Hepatocyte (in vitro differentiated cells): ENCODE results near the gene CLDN6. TPM values are rescaled to one million over a fixed set of nuclear protein-coding genes. Genes with fewer than 3 reads are reported as not detected.

Experiments used
- DNase-seq: peaks from one replicate; pipeline ENCODE4 v3.0.0-alpha.2; 2016; ENCODE audit warnings: low spot score
- H2AFZ ChIP-seq: fragments of 200-600 bp; sonication (generic); 2 replicates; pipeline ENCODE4 v1.6.0; 2016; ENCODE audit warnings: antibody characterized with exemption, mild to moderate bottlenecking
- H3K27ac ChIP-seq: fragments of 200-600 bp; sonication (generic); 2 replicates; pipeline ENCODE4 v1.5.1; 2016; ENCODE audit warnings: mild to moderate bottlenecking
- H3K27me3 ChIP-seq: fragments of 200-600 bp; sonication (generic); 2 replicates; pipeline ENCODE4 v1.6.1; 2016
- H3K36me3 ChIP-seq: fragments of 200-600 bp; sonication (generic); replicated peaks from 2 replicates; pipeline ENCODE4 v1.5.1; 2016; ENCODE audit warnings: low read depth; ENCODE audit not compliant: insufficient read depth
- H3K4me1 ChIP-seq: fragments of 200-600 bp; sonication (generic); 2 replicates; pipeline ENCODE4 v1.5.1; 2016; ENCODE audit warnings: mild to moderate bottlenecking, moderate library complexity; ENCODE audit not compliant: insufficient read depth
- H3K4me2 ChIP-seq: fragments of 200-600 bp; sonication (generic); 2 replicates; pipeline ENCODE4 v1.6.0; 2016
- H3K4me3 ChIP-seq: fragments of 200-600 bp; sonication (generic); 2 replicates; pipeline ENCODE4 v1.5.1; 2016; ENCODE audit warnings: mild to moderate bottlenecking
- H3K79me2 ChIP-seq: fragments of 200-600 bp; sonication (generic); 2 replicates; pipeline ENCODE4 v1.6.0; 2017; ENCODE audit warnings: mild to moderate bottlenecking
- H3K9me2 ChIP-seq: fragments of 200-600 bp; sonication (generic); replicated peaks from 2 replicates; pipeline ENCODE4 v1.6.0; 2017; ENCODE audit warnings: mild to moderate bottlenecking; ENCODE audit not compliant: insufficient read depth
- H3K9me3 ChIP-seq: fragments of 200-600 bp; sonication (generic); 2 replicates; pipeline ENCODE4 v1.5.1; 2016; ENCODE audit warnings: low read depth, mild to moderate bottlenecking
- H4K20me1 ChIP-seq: fragments of 200-600 bp; sonication (generic); 2 replicates; pipeline ENCODE4 v1.6.0; 2016; ENCODE audit warnings: mild to moderate bottlenecking; ENCODE audit not compliant: insufficient read depth, poor library complexity, severe bottlenecking
- CTCF ChIP-seq: fragments of 200-600 bp; sonication (generic); IDR thresholded peaks from 2 replicates; pipeline ENCODE4 v1.5.1; 2016; ENCODE audit warnings: antibody characterized with exemption, mild to moderate bottlenecking; ENCODE audit not compliant: poor library complexity
- EZH2 ChIP-seq: fragments of 200-600 bp; sonication (generic); IDR thresholded peaks from 2 replicates; pipeline ENCODE4 v1.6.1; 2016; ENCODE audit warnings: antibody characterized with exemption, mild to moderate bottlenecking, borderline replicate concordance
- EZH2phosphoT487 ChIP-seq: fragments of 200-600 bp; sonication (generic); IDR thresholded peaks from one replicate; pipeline ENCODE4 v1.6.1; 2018; ENCODE audit warnings: antibody characterized with exemption, mild to moderate bottlenecking, low read depth, moderate library complexity; ENCODE audit not compliant: unreplicated experiment, severe bottlenecking
- WGBS: methylation state at CpG from one replicate; pipeline ENCODE4 v1.1.6; 2016; ENCODE audit warnings: low lambda C conversion rate; ENCODE audit errors: missing lambda C conversion rate; 5-methylcytosine and 5-hydroxymethylcytosine counted together
- polyA plus RNA-seq: library from polyadenylated mRNA; unstranded; fragments of >200 nt; fragmentation: Nextera tagmentation; extraction: Ambion mirVana; gene quantifications from 2 replicates; pipeline ENCODE4 v1.2.1, GENCODE V29; 2016
- total RNA-seq: library from RNA; depleted of rRNA; stranded (reverse); fragments of >200 nt; gene quantifications from 2 replicates; pipeline ENCODE4 v1.2.3, GENCODE V29; 2014

CLDN6 gene
- total and polyA plus RNA-seq, 2 experiments from 2014 or later: 258 to 568 TPM

DNA sequence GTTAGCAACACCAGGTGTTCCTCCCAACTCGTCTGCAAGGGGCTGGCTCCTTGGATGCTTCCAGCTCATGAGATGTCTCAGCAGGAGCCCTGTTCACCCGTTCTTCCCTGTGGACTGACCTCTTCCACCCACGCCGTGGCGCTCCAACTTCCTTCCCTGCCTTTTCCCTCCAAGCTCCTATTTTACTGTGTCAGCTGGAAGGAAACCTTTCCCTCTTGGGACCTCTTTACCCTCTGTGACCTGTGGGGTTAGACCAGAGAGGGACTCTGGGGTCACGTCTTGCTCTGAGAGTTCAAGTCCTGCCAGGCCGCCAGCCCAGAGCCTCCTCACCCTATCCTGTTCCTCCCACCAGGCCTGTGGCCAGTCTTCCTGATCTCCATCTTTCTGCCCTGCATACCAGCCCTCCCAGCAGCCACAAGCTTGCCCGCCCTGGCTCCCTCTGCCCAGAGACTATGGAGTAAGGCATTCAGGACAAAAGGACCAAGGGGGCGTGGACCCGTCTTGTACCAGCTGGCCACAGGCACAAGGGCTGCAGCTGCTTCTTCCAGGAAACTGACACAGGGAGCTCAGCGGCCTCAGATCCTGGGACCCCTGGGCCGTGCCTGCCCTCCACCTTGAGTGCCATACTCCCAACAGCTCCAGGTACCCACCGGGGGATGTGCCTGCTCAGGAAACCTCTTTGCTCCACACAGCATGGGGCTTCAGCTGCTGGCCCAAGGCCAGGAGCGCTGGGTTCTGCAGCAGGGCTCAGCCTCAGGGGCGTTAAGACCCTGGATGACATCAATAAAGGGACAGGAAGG is 45.8 kb downstream of the CLDN6 start:
- Histone ChIP-seq H3K9me3 (no peaks in the 10 kb centered on the region), H3K4me3 (no peak overlapping the region), H3K4me2 (no peak overlapping the region), H2AFZ (no peak overlapping the region), H3K4me1 (peaks cover 3% of the 10 kb centered on the region), H4K20me1 (no peaks in the 10 kb centered on the region), H3K27ac (no peak overlapping the region), H3K79me2 (no peaks in the 10 kb centered on the region), H3K27me3 (no peaks in the 10 kb centered on the region), H3K36me3 (no peaks in the 10 kb centered on the region), H3K9me2 (no peaks in the 10 kb centered on the region)
- TF ChIP-seq CTCF (no peak), EZH2phosphoT487 (no peak), EZH2 (no peak)
- no peak for DNase-seq
- WGBS: 87% methylated on average over 15 of the region's 15 CpGs

DNA sequence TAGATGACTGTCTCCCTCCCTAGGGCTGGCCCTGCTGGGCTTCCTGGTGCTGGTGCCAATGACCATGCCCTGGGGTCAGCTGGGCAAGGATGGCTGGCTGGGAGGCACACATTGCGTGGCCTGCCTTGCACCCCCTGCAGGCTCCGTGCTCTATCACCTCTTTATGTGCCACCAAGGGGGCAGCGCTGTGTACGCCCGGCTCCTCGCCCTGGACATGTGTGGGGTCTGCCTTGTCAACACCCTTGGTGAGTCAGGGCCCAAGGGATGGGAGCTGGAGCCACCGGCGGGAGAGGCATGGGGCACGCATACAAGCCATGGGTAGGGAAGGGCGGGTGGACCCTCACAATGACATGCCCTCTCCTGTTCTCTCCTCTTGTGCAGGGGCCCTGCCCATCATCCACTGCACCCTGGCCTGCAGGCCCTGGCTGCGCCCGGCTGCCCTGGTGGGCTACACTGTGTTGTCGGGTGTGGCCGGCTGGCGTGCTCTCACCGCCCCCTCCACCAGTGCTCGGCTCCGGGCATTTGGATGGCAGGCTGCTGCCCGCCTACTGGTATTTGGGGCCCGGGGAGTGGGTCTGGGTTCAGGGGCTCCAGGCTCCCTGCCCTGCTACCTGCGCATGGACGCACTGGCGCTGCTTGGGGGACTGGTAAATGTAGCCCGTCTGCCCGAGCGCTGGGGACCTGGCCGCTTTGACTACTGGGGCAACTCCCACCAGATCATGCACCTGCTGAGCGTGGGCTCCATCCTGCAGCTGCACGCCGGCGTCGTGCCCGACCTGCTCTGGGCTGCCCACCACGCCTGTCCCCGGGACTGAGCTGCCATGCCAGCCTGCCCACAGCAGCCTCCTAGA is 46.6 kb downstream of the CLDN6 start:
- no peak for DNase-seq
- H3K27me3 ChIP-seq: peaks cover 4% of the 10 kb centered on the region
- no peaks in the 10 kb centered on the region for H3K9me3 ChIP-seq
- no peak overlapping the region for H3K4me2 ChIP-seq
- H4K20me1 ChIP-seq: no peaks in the 10 kb centered on the region
- H3K4me3 ChIP-seq: no peak overlapping the region
- H3K79me2 ChIP-seq: no peaks in the 10 kb centered on the region
- H3K27ac ChIP-seq: no peak overlapping the region
- WGBS: 96% methylated on average over 35 of the region's 35 CpGs
- peaks cover 3% of the 10 kb centered on the region for H3K4me1 ChIP-seq
- no peak overlapping the region for H2AFZ ChIP-seq
- no peaks in the 10 kb centered on the region for H3K36me3 ChIP-seq
- H3K9me2 ChIP-seq: no peaks in the 10 kb centered on the region
- no peak for TF ChIP-seq EZH2phosphoT487

- no peaks in the 10 kb centered on the region for H4K20me1 ChIP-seq
Measured at GRCh38 chr16:2970563-2970962, 47.4 kb downstream of the CLDN6 start.

More at GRCh38 chr16:2970563-2970962, 47.4 kb downstream of the CLDN6 start:
- TF ChIP-seq CTCF: no peak
- no peak for TF ChIP-seq EZH2phosphoT487
- no peak for TF ChIP-seq EZH2
- Histone ChIP-seq H3K79me2 (no peaks in the 10 kb centered on the region), H3K4me3 (no peak overlapping the region), H3K9me3 (no peaks in the 10 kb centered on the region), H3K4me1 (peaks cover 3% of the 10 kb centered on the region), H3K4me2 (peak overlapping the region; percentile 88), H2AFZ (no peak overlapping the region), H3K36me3 (no peaks in the 10 kb centered on the region), H3K27ac (no peak overlapping the region), H3K27me3 (peaks cover 4% of the 10 kb centered on the region), H3K9me2 (no peaks in the 10 kb centered on the region)
- WGBS: 85% methylated on average over 6 of the region's 6 CpGs
- DNase-seq: no peak
